ENCODE results near the gene SLC7A7. TPM values are rescaled to one million over a fixed set of nuclear protein-coding genes. Genes with fewer than 3 reads are reported as not detected.
"Not testable (repeated sequence)": the region's sequence is repeated elsewhere in the genome, so short reads cannot be mapped to it uniquely, and the experiment has no call there.

SLC7A7 gene
- polyA plus RNA-seq, 1 donor from 2014 or later: not detected

- no peak overlapping the region for H2AFZ ChIP-seq (ENCODE audit: low read depth, low read length)
- no peaks in the 10 kb centered on the region for H3K36me3 ChIP-seq (ENCODE audit: insufficient read depth, low read length)
- H3K9me3 ChIP-seq (ENCODE audit: low read length): no peaks in the 10 kb centered on the region
- TF ChIP-seq POLR2AphosphoS5 (IDR thresholded peaks at IDR 0.05): no peak
- no peak for TF ChIP-seq RAD21 (conservative IDR thresholded peaks at IDR 0.05)
- TF ChIP-seq MXI1 (conservative IDR thresholded peaks at IDR 0.05; ENCODE audit: poor library complexity, severe bottlenecking): no peak
- no peak for TF ChIP-seq SMC3 (conservative IDR thresholded peaks at IDR 0.05; ENCODE audit: poor library complexity)
- TF ChIP-seq TAF1 (IDR thresholded peaks at IDR 0.05; ENCODE audit: low read depth): no peak
- no peak for TF ChIP-seq CTCF (IDR thresholded peaks at IDR 0.05; ENCODE audit: poor library complexity, severe bottlenecking)
- no peak for TF ChIP-seq EZH2 (IDR thresholded peaks at IDR 0.05; ENCODE audit: borderline replicate concordance, insufficient read depth, low read length, poor library complexity, severe bottlenecking)
- no peak for TF ChIP-seq EP300 (conservative IDR thresholded peaks at IDR 0.05; ENCODE audit: poor library complexity, severe bottlenecking)
- TF ChIP-seq REST (IDR thresholded peaks at IDR 0.05; ENCODE audit: borderline replicate concordance): no peak
- H3K9ac ChIP-seq (ENCODE audit: low read length): no peak overlapping the region
- H3K27ac ChIP-seq (ENCODE audit: low read length): no peak overlapping the region
- H3K9me2 ChIP-seq (ENCODE audit: insufficient read depth, low read length): no peaks in the 10 kb centered on the region
- H3F3A ChIP-seq (ENCODE audit: insufficient read depth, low read length, poor library complexity, severe bottlenecking): no peaks in the 10 kb centered on the region
- H4K20me1 ChIP-seq (ENCODE audit: insufficient read depth): no peaks in the 10 kb centered on the region
- H3K4me3 ChIP-seq (ENCODE audit: low read length): no peak overlapping the region
- H3K4me2 ChIP-seq (ENCODE audit: low read length): no peak overlapping the region
- H3K27me3 ChIP-seq (ENCODE audit: insufficient read depth, low read depth, low read length): no peaks in the 10 kb centered on the region
- H3K79me2 ChIP-seq (replicated peaks; ENCODE audit: insufficient read depth, low read length): no peaks in the 10 kb centered on the region
These were observed 75.8 kb downstream of the SLC7A7 start for GRCh38 chr14:22739423-22739822.

- H3K9ac ChIP-seq (ENCODE audit: low read length): no peak overlapping the region
- H3K4me3 ChIP-seq (ENCODE audit: low read length): no peak overlapping the region
- H3K4me2 ChIP-seq (ENCODE audit: low read length): no peak overlapping the region
- no peaks in the 10 kb centered on the region for H4K20me1 ChIP-seq (ENCODE audit: insufficient read depth)
- TF ChIP-seq REST (IDR thresholded peaks at IDR 0.05; ENCODE audit: borderline replicate concordance): no peak
- TF ChIP-seq CTCF (IDR thresholded peaks at IDR 0.05; ENCODE audit: poor library complexity, severe bottlenecking): no peak
- TF ChIP-seq TAF1 (IDR thresholded peaks at IDR 0.05; ENCODE audit: low read depth): no peak
- no peak for TF ChIP-seq MXI1 (conservative IDR thresholded peaks at IDR 0.05; ENCODE audit: poor library complexity, severe bottlenecking)
- no peak for TF ChIP-seq EZH2 (IDR thresholded peaks at IDR 0.05; ENCODE audit: borderline replicate concordance, insufficient read depth, low read length, poor library complexity, severe bottlenecking)
- TF ChIP-seq EP300 (conservative IDR thresholded peaks at IDR 0.05; ENCODE audit: poor library complexity, severe bottlenecking): no peak
- TF ChIP-seq SMC3 (conservative IDR thresholded peaks at IDR 0.05; ENCODE audit: poor library complexity): no peak
- no peak for TF ChIP-seq RAD21 (conservative IDR thresholded peaks at IDR 0.05)
- TF ChIP-seq POLR2AphosphoS5 (IDR thresholded peaks at IDR 0.05): no peak
- no peaks in the 10 kb centered on the region for H3K79me2 ChIP-seq (replicated peaks; ENCODE audit: insufficient read depth, low read length)
- H2AFZ ChIP-seq (ENCODE audit: low read depth, low read length): no peak overlapping the region
- no peaks in the 10 kb centered on the region for H3K9me2 ChIP-seq (ENCODE audit: insufficient read depth, low read length)
- no peaks in the 10 kb centered on the region for H3K27me3 ChIP-seq (ENCODE audit: insufficient read depth, low read depth, low read length)
- H3K27ac ChIP-seq (ENCODE audit: low read length): no peak overlapping the region
- H3K36me3 ChIP-seq (ENCODE audit: insufficient read depth, low read length): no peaks in the 10 kb centered on the region
- H3F3A ChIP-seq (ENCODE audit: insufficient read depth, low read length, poor library complexity, severe bottlenecking): no peaks in the 10 kb centered on the region
- H3K9me3 ChIP-seq (ENCODE audit: low read length): no peaks in the 10 kb centered on the region
These were observed 78.2 kb downstream of the SLC7A7 start for GRCh38 chr14:22737052-22737451.

DNA sequence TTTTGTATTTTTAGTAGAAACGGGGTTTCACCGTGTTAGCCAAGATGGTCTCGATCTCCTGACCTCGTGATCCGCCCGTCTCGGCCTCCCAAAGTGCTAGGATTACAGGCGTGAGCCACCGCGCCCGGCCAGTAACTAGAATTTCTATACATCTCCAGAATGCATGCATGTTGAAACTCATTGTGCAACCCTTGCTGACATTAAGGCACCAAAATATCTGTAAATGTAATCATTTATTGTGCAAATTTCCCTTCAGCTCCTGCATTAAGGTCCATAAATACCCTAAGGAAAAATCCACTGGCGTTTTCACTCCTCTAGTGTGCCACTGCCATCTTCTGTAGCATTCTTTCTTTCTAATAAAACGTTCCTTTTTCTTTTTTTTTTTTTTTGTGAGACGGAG lies 78.9 kb downstream of the SLC7A7 start:
- not testable (repeated sequence) for H3K9me2 ChIP-seq (ENCODE audit: insufficient read depth, low read length); H3K4me2 ChIP-seq (ENCODE audit: low read length)

More for the DNA sequence above, 78.9 kb downstream of the SLC7A7 start:
- not testable (repeated sequence) for H3K4me3 ChIP-seq (ENCODE audit: low read length); H3K27ac ChIP-seq (ENCODE audit: low read length); H3K9ac ChIP-seq (ENCODE audit: low read length); H3K79me2 ChIP-seq (replicated peaks; ENCODE audit: insufficient read depth, low read length); H3K27me3 ChIP-seq (ENCODE audit: insufficient read depth, low read depth, low read length); H4K20me1 ChIP-seq (ENCODE audit: insufficient read depth); H3K9me3 ChIP-seq (ENCODE audit: low read length); H3F3A ChIP-seq (ENCODE audit: insufficient read depth, low read length, poor library complexity, severe bottlenecking); H3K36me3 ChIP-seq (ENCODE audit: insufficient read depth, low read length); H2AFZ ChIP-seq (ENCODE audit: low read depth, low read length)

Data from neural cell (in vitro differentiated cells).